ENCODE data around the gene RBM41.

Gene RBM41

GRCh38 chrX:107047622-107048021 is 71.0 kb downstream of the RBM41 start:
- in situ Hi-C loops (cut with HindIII; ENCODE audit: low sequenced_read_pairs): no loop called here

GRCh38 chrX:107029752-107030151 is 88.9 kb downstream of the RBM41 start:
- in situ Hi-C loops (cut with HindIII; ENCODE audit: low sequenced_read_pairs): no loop called here

- in situ Hi-C loops (cut with HindIII; ENCODE audit: low sequenced_read_pairs): no loop called here
These were observed 93.1 kb downstream of the RBM41 start for GRCh38 chrX:107025545-107025944.

GRCh38 chrX:107014936-107015335 is 103.7 kb downstream of the RBM41 start:
- in situ Hi-C loops (cut with HindIII; ENCODE audit: low sequenced_read_pairs): no loop called here

Data from endothelial cell of hepatic sinusoid (primary cell).